NCI-H187 treated with DMSO at 0.1 percent for 48 hours (cell line): ENCODE data around the gene SEC31A.

Experiments
- DNase-seq: peaks from one replicate; lab custom pipeline; 2025; lab: John Stamatoyannopoulos, UW

Gene SEC31A

DNA sequence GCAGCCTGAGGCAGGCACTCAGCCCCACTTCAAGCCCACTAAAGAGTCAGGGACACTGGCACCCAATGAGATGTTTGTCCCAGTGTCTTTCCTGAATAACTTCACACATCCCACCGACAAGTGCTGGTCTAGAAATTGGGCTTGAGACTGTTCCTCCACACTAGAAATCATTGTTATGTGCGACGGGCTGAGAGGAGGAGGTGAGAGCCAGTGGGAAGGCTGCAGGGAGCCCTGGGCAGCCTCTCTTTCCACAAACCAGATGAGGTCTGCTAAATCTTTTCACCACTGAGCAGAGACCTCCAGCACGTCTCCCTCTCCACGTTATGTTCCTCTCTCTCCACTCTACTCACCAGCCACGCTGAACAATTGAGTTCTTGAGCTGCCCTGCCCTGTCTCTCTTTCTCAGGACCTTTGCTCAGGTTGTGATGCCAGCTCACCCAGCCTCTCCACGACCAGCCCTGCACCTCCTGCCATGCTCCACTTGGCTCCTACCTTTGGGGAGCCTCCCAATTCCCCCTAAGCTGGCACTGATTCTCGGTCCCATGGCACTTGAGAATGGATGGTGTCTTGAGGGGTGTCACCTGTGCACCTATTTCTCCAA is 100.8 kb downstream of the SEC31A start:
- no peak for DNase-seq

DNA sequence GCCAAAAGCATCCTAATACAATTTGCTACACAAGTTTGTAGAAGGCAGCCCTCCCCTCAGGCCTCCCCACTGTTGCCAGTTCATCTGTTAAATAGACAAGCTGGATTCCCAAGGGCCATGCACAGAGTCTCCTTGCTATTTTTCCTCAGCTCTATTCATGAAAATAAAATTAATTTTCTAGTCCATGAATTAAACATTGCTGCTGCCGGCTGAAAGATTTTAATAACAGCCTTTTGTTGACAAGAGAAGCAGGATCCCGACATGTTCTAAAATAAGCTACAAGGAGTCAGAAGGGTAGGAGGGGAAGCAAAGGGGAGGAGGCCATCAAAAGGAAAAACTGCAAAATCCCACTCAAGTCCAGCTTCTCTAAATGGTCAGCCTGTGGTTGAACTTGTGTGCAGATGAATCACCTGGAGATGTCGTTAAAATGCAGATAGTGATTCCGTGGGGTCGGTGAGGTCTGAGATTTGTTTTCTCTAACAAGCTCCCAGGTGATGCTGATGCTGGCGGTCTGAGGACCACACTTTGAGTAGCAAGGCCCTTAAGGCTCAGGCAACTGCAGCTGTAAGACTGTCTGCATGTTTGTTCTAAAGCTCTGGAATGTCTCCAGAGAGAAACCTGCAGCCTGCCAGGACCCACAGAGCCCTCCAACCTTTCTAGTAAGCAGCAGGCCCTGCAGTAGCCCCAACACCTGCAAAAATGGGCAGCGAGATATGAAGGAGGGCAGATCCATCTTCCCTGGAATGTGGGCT is 101.8 kb downstream of the SEC31A start:
- DNase-seq = no peak

DNA sequence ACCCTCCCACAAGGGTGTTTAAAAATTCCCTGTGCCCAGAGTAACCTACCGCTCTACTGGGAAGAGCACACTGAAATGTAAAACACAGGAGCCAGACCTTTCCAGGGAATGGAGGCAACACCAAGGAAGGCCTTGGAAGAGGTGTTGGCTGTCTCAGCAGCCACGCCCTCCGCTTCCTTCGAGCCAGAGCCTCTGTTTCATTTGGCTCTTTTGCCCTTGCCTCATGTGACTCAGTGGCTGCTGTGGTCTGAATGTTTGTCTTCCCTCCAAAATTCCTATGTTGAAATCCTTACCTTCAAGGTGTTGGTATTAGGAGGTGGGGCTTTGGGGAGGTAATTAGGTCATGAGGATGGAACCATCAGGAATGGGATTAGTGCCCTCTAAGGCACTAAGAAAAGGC is 103.6 kb downstream of the SEC31A start:
- no peak for DNase-seq

DNA sequence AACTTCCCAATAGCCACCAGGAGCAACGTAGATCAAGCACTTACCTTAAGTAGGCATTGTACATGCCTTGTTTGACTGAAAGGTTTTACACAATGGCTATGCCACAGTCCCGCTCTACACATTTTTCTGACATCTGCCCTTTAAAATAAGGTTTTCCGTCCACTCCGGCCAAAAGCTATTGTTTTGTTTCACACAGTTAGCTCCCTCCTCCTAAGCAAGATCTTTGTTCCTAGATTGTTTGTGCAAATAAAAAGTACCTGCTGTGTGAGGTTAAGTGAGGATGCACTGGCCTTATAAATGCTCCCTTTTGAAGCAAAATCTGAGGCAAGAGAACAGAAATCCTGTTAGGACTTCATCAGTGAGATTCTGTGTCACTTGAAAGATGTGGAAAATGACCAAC is 104.1 kb downstream of the SEC31A start:
- DNase-seq = no peak

DNA sequence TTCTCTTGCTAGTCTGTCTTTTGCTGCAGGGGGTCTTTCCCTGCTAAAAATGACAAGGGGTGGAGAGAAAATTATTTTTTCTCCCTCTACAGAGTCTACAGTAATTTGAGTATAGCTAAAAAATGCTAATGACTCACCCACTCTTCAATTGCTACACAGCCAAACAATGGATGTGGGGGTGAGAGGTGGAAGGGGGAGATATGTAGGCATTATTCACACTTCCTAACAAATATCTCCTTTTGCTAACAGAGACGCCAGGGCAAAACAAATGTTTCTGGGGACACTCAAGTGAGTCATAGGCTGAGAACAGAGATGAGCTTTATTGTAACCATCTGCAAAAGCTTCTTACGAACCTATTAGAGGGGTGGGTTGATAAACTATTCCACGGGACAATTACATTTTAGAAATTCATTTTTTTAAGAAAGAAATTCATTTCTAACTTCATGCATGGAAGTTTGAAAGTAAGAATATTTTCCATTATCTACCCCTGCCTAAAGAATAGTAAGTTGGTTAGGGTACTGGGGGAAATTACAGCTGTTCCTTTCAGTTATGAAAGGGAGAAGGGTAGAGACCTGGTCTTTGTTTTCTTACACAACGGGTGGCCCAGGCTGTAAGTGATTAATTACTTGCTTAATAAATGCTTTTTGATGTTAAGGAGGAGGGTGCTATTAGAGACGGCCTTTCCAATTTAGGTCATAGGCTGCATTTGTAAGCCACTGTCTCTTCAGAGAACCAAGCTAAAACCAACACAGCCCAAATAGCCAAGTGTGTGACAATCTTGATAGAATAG is 105.1 kb downstream of the SEC31A start:
- no peak for DNase-seq

DNA sequence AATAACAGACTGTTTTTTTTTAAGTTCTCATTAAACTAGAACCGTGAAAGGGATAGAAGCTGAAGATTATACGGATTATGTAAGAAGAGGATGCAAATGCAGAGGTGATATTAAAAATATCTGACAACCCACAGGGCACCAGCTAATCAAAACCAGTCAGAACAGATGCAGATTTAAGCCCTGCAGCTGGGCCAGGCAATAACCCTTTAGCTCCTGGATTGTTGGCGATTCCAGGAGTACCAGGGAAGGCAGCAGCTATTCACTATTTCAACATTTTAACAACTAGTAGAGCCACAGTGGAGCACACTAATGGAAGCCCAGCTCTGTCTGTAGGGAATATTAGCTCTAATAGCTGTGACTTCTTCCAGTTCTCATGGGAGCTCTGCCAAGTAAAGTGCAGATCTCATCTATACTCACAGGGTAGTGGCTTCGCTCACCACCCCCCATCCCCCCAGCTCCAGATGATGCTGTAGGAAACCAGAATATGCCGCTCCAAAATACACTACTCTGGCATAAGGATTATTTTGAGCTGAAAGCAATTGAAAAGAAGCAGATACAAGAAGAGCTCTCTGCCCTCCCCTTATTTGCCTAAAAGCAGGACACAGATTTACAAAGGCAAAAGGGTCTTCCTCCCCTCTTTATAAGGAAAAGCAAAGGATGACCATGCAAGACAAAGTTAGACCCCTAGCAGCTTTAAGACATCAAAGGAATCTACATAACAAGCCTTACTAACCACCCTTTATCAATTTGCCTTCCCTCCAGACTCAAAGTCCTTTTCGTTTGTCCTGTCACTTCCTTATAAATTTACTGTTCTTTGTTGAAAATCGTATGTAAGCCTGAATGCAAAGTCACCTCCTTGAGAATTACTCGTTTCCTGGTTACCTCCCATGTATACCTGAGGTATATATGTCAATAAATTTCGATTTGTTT is 106.0 kb downstream of the SEC31A start:
- DNase-seq = no peak

DNA sequence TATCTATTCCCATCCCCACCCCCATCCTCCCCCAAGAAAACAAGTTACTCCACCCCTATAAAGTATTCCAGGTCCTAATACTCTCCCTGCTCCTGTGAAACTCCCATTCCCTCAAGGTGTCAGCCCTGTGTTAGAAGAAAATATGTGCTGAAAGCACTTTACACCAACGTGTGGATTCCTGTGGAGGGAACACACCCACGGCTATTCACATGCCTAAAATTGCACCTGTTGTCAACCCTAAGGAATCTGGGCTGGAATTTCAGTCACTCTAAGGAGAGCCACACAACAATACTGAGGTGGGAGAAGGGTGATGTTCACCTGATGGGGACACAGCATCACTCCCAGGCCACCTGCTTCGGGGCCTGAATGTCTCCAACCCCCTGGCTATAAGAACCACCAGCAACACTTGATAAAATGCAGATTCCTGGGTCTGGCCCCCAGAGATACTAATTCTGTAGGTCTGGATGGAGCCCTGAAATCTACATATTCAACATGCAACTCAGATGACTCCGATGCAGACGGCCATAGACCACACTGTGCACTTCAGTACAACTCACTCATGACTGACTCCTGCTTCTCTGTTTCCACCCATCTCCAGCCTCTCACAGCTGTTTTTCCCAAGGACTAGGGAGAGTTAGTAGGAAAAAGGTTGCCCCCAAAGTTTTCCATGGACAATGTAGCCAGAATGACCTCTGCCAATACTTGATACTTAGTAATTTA is 108.2 kb downstream of the SEC31A start:
- DNase-seq = no peak

DNA sequence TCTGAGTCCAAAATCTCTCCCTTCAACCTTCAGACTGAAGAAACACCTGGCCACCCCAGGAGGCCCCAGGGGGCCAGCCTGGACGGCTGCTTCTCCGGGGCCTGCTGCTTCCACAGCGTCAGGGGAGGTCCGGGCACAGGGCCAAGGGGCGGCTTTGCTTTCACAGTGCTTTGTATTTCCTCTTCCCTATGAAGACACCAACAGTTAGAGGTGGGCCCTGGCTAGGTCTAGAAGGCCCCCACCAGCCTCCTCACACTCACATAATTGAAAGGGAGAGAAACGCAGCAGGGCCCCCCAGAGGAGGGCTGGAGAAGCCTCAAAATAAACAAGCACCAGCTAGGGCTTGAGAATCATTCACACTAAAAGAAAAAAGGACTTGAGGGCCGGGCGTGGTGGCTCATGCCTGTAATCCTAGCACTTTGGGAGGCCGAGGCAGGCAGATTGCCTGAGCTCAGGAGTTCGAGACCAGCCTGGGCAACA is 110.2 kb downstream of the SEC31A start:
- DNase-seq = peak; percentile 84

DNA sequence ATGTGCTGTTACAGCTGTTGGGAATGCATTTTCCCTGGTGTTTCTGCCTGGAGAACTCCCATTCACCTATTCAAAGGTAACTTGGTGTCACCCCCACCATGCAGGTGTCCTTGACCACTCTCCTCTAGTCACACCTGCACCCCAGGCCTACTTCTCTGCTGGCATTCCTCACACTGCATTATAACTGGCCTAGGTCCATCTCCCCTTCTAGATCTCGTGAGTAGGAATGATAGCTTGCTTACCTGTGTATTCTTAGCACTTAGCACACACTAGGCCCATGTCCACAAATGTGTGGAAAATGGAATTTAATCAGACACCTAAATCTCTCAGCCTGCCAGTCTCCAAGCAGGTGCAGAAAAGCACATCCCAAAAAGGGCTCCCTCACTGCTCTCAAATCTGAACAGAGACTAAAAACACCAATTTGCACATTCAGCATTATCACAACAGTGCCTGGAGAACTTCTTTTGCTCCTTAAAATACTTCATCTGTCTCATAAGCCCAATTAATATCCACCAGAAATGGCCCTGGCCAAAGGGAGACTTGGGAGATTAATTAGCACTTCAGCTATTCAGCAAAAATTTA is 110.7 kb downstream of the SEC31A start:
- DNase-seq = no peak

DNA sequence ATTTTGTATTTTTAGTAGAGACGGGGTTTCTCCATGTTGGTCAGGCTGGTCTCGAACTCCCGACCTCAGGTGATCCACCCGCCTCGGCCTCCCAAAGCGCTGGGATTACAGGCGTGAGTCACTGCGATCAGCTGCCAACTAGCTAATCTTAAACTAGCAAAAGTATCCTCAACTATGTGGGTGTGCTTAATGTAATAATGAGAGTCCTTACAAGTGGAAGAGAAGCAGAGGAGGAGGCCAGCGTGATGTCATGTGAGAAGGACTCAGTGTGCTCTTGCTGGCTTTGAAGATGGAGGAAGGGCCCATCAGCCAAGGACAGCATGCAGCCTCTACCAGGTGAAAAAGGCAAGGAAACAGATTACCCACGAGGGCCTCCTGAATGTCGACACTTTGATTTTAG is 111.9 kb downstream of the SEC31A start:
- no peak for DNase-seq

DNA sequence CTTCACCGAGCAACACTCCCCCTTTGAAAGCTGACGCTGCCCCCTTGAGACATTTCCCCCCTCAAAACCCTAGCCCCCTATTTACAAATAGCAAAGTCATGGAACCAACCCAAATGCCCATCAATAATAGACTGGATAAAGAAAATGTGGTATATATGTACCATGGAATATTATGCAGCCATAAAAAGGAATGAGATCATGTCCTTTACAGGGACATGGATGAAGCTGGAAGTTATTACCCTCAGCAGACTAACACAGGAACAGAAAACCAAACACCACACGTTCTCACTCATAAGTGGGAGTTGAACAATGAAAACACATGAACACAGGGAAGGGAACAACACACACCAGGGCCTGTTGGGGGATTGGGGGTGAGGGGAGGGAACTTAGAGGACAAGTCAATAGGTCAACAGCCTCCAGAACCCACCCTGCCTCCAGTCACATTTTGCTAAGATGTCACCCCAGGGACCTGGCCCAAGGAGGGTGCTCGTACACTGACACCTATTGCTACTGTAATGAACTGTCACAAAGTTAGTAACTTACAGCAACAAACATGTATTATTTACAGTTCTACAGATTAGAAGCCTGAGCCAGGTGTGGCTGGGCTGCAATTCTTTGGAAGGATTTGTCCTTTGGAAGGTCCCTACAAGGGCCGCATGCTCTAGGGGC is 113.0 kb downstream of the SEC31A start:
- no peak for DNase-seq

DNA sequence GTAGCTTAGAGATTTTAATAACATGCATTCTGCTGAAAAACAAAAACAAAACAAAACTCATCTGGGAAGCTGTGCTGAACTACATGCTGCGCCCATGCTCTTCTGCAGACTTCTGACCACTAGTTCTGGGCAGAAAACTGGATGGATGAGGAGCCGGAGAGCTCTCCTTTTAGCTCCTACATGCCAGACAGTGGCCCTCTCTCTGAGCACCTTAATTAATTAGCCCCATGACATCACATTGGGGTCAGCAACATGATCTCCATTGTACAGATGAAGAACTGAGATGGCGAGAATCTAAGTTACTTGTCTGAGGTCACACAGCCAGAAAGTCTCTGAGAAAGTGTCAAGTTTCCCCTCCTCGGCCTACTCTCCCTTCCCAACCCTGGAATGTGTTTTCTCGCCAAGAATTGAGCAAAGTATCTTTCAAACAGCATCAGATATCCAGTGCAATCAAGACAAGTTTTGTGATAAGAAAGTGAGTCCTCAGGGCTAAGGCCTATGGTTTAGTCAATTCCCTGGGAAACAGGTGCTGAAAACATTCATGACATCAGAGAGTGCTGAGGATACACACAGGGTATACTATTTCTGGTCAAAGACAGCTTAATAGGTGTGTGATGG is 113.9 kb downstream of the SEC31A start:
- DNase-seq = no peak

DNA sequence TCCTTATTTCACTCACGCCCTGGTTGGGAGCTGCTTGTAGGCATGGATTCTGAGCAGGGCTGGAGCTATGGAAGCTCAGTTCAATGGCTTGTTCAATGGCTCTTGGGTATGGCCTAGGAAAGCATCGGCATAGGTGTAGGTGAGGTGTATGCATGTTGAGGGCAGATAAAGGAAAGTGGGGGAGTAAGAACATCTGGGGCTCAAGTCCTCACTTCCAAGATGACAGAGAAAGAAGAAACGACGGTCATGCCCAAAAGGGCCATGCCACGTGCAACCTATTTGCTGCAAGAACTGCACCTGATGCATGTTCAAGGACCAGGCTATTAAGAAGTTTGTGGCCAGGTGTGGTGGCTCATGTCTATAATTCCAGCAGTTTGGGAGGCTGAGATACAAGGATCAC is 115.7 kb downstream of the SEC31A start:
- DNase-seq = no peak

DNA sequence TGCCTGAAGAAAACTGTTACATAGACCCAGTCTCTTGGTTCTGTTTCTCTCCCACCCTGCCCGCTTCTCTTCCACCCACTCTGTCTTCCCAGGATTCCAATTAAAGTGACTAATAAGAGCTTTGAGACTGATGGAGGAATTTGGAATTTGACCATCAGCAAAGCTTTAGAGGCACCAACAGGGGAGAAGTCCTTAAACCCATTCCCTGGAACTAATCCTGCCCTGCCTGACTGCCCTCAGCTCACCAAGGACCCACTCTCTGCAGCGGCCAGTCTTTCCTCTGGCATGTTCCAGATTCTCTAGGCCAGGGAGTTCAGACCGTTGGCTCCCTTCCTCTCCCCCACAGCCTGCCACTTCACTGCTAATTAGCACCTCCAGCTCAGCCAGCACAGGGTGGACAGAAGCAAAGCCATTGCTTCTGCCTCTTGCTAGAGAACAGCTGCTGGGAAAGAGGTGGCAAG is 116.2 kb downstream of the SEC31A start:
- DNase-seq = no peak

DNA sequence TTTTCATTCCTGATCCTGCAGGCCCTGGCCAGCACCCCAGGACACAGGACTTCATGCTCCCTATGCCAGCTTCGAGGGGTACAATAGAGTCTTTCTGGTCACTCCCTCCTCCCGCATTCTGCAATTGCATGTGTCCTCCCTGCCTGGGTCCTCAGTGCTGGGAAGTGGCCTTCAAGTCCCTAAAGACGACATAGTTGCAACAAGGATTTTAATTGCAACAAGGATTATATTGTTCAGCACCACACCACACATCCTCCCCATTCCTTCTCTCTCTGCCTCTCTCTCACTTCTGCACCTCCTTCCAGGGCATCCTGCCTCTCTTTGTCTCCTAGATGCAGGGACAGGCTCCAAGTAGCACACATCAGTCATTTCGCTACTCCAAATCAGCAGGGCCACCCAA is 117.9 kb downstream of the SEC31A start:
- no peak for DNase-seq

DNA sequence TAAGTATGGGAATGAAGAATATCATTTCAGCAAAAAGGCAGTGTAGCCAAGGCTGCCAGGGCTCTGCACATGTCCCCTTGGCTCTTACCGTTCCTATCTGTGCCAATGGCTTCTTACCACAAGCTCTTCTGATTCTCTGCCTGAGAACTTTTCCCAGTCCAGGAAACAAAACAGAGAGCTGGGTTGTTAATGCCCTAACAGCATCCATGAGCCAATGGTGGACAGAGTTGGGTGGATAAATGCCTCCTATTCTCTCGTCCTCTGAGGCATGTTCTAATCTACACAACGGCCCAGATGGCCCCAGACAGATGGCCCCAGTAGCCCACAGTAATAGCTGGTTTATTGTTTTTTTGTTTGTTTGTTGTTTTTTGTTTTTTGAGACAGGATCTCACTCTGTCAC is 120.3 kb downstream of the SEC31A start:
- DNase-seq = no peak
